HepG2 (cell line): Measurements from ENCODE around the gene BATF2. TPM values are rescaled to one million over a fixed set of nuclear protein-coding genes. Genes with fewer than 3 reads are reported as not detected.

Experiments used
- ATAD3A ChIP-seq: sonication (generic); formaldehyde crosslinking; IDR thresholded peaks from 2 replicates; pipeline ENCODE4 v1.4.0; 2020; ENCODE audit warnings: missing genetic modification reagents
- BHLHE40 ChIP-seq: IDR thresholded peaks from 2 replicates; pipeline ENCODE4 v1.6.1; 2011; ENCODE audit warnings: low read length, improper control_type of control experiment
- CCAR2 ChIP-seq: fragments of 200-400 bp; formaldehyde crosslinking; optimal IDR thresholded peaks from 2 replicates; pipeline ENCODE3; 2018; ENCODE audit warnings: low read depth, mild to moderate bottlenecking, low read length, moderate library complexity
- JDP2 ChIP-seq: sonication (generic); formaldehyde crosslinking; IDR thresholded peaks from 2 replicates; pipeline ENCODE4 v1.8.1; 2022; ENCODE audit warnings: missing genetic modification reagents, borderline replicate concordance
- PAXIP1 ChIP-seq: sonication (generic); formaldehyde crosslinking; conservative IDR thresholded peaks from 2 replicates; pipeline ENCODE4 v1.4.0; 2020; ENCODE audit warnings: mild to moderate bottlenecking, missing genetic modification reagents, moderate library complexity
- RARG ChIP-seq: sonication (generic); formaldehyde crosslinking; IDR thresholded peaks from 2 replicates; pipeline ENCODE4 v1.4.0; 2020; ENCODE audit warnings: low read depth, mild to moderate bottlenecking, missing genetic modification reagents
- REPIN1 ChIP-seq: sonication (generic); formaldehyde crosslinking; IDR thresholded peaks from 2 replicates; pipeline ENCODE4 v1.8.0; 2022; ENCODE audit warnings: missing genetic modification reagents, low read depth, mild to moderate bottlenecking, borderline replicate concordance
- SOX5 ChIP-seq: IDR thresholded peaks from 2 replicates; pipeline ENCODE4 v1.6.1; 2016; ENCODE audit warnings: borderline replicate concordance
- SRF ChIP-seq: IDR thresholded peaks from 2 replicates; pipeline ENCODE4 v1.6.1; 2011; ENCODE audit warnings: mild to moderate bottlenecking, low read depth, low read length, moderate library complexity
- TRAFD1 ChIP-seq: sonication (generic); formaldehyde crosslinking; IDR thresholded peaks from 2 replicates; pipeline ENCODE4 v1.5.1; 2020; ENCODE audit warnings: missing genetic modification reagents, mild to moderate bottlenecking, borderline replicate concordance
- ZIK1 ChIP-seq: sonication (generic); formaldehyde crosslinking; IDR thresholded peaks from 2 replicates; pipeline ENCODE4 v1.5.0; 2020; ENCODE audit warnings: mild to moderate bottlenecking, low read depth, missing genetic modification reagents, borderline replicate concordance
- ZNF20 ChIP-seq: sonication (generic); formaldehyde crosslinking; IDR thresholded peaks from 2 replicates; pipeline ENCODE4 v1.4.0; 2020; ENCODE audit warnings: mild to moderate bottlenecking, moderate library complexity, missing genetic modification reagents
- ZNF362 ChIP-seq: sonication (generic); formaldehyde crosslinking; IDR thresholded peaks from 2 replicates; pipeline ENCODE4 v1.4.0; 2020; ENCODE audit warnings: missing genetic modification reagents, mild to moderate bottlenecking, borderline replicate concordance
- ZNF512B ChIP-seq: sonication (generic); formaldehyde crosslinking; IDR thresholded peaks from 2 replicates; pipeline ENCODE4 v1.5.1; 2020; ENCODE audit warnings: missing genetic modification reagents, mild to moderate bottlenecking, borderline replicate concordance
- ZNF552 ChIP-seq: sonication (generic); formaldehyde crosslinking; IDR thresholded peaks from 2 replicates; pipeline ENCODE4 v1.9.0; 2022; ENCODE audit warnings: missing genetic modification reagents, mild to moderate bottlenecking, borderline replicate concordance
- ZNF713 ChIP-seq: sonication (generic); formaldehyde crosslinking; IDR thresholded peaks from 2 replicates; pipeline ENCODE4 v1.4.0; 2020; ENCODE audit warnings: mild to moderate bottlenecking, missing genetic modification reagents
- ZNF749 ChIP-seq: sonication (generic); formaldehyde crosslinking; IDR thresholded peaks from 2 replicates; pipeline ENCODE4 v1.8.0; 2022; ENCODE audit warnings: mild to moderate bottlenecking, missing genetic modification reagents, moderate library complexity, borderline replicate concordance
- polyA plus RNA-seq, 8 experiments: library from polyadenylated mRNA; depleted of rRNA in 3 of 8; stranded (reverse) in 7 of 8; unstranded in 1 of 8; fragments of >200 nt; fragmentation: Illumina TruSeq in 4 of 8; extraction: Trizol in 4 of 8; gene quantifications; 2 replicates each; pipeline versions ENCODE4 v1.2.1 to v1.2.3, GENCODE V29; 2011 to 2016; ENCODE audit warnings: low read depth in 4 of 8, missing spikeins in 1 of 8, mixed read lengths in 1 of 8; ENCODE audit not compliant: insufficient read depth in 1 of 8
- total RNA-seq, 5 experiments: library from RNA; depleted of rRNA; stranded (reverse); fragments of >200 nt; fragmentation: Illumina TruSeq; extraction: Trizol; gene quantifications; 2 replicates each; pipeline ENCODE4 v1.2.3, GENCODE V29; 2016; ENCODE audit warnings: low read depth in 1 of 5

BATF2 gene
- total and polyA plus RNA-seq, 2 of the 13 experiments (the other 11 are each of a cell fraction or from before 2014, with no cell fraction given) = 2.8 to 3.9 TPM

GRCh38 chr11:65027213-65028067 is 30.7 kb upstream of the BATF2 start, which contains the start of gene SNX15 (continued):
- TF ChIP-seq ATAD3A (CRISPR knock-in tag) (no peak), SRF (peak; percentile 58; the same call in 1 of the 2 replicates), RARG (CRISPR knock-in tag) (no peak), BHLHE40 (no peak), ZNF713 (CRISPR knock-in tag) (no peak), CCAR2 (no peak), JDP2 (CRISPR knock-in tag) (no peak), ZNF749 (CRISPR knock-in tag) (no peak), PAXIP1 (CRISPR knock-in tag) (peak; percentile 58), ZNF362 (no peak), ZNF552 (CRISPR knock-in tag) (no peak; the same call in 1 of the 2 replicates), TRAFD1 (peak; percentile 84; the same call in 1 of the 2 replicates), REPIN1 (peak; percentile 88), ZIK1 (CRISPR knock-in tag) (peak; percentile 59), SOX5 (CRISPR knock-in tag) (no peak), ZNF20 (peak; percentile 77; the same call in 1 of the 2 replicates), ZNF512B (CRISPR knock-in tag) (no peak)
